HG03469 (cell line): ENCODE measurements around the gene PRPF40B.
"Not testable (repeated sequence)": the region's sequence is repeated elsewhere in the genome, so short reads cannot be mapped to it uniquely, and the experiment has no call there.

Source experiments
- ATAC-seq: cut with Tn5 transposase; IDR thresholded peaks from one replicate; pipeline ENCODE4 v1.9.1; 2021; ENCODE audit warnings: mild to moderate bottlenecking, moderate library complexity, moderate number of reproducible peaks; ENCODE audit not compliant: unreplicated experiment

Gene PRPF40B

GRCh38 chr12:49623142-49623904 is at the start of gene PRPF40B:
Gene PRPF40B (plus strand): TSS chr12:49623561. CDS start chr12:49623591, 30 bp downstream.
- peak; percentile 49 for ATAC-seq

GRCh38 chr12:49577589-49578315 is 45.6 kb upstream of the PRPF40B start:
- no peak for ATAC-seq

DNA sequence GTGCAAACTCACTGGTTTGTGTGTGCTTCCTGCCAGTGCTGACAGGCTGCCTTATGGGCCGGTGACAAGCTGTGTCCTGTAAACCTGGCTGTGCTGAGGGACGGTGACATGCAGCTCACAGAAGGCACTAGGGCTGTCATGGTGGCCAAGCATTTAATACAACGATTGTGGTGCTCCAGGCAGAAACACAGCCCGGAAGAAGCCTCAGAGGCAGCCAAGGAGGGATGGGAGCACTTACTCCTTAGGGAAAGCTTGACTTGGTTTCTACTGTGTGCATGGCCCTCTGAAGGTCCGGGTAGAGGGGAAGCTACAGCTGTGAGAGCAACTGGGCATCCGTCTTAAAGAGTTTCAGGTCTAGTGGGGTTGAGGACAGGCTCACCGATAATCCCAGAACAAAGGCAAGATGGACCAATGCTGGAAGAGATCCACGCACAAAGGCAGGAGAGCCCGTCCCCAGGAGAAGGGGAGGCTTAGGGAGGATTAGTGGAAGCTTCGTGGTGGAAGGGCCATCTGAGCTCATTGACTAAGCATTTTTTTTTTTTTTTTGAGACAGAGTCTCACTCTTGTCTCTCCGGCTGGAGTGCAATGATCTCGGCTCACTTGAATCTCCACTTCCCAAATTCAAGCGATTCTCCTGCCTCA is 44.8 kb upstream of the PRPF40B start:
- no peak for ATAC-seq

- no peak for ATAC-seq
These were observed 42.5 kb upstream of the PRPF40B start for GRCh38 chr12:49580572-49581535.

DNA sequence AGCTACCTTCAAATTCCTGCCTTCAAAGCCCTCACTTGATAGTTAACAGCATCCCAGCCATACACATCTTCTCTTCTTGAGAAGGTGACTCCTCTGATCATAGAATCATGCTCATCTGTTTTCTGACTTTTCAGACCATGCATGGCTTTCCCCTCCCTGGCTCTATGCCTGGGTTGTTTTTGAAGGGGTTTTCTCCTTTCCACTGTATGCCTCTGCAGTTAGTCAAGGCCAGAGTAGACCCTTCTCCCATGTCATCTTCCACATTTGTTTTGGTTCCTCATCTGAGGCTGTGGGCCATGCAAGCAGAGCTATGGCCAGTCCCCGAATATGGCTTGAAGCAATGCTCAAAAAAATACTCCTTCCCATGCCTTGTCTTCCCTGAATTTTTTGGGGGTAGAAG is 41.2 kb upstream of the PRPF40B start:
- ATAC-seq, result no peak

DNA sequence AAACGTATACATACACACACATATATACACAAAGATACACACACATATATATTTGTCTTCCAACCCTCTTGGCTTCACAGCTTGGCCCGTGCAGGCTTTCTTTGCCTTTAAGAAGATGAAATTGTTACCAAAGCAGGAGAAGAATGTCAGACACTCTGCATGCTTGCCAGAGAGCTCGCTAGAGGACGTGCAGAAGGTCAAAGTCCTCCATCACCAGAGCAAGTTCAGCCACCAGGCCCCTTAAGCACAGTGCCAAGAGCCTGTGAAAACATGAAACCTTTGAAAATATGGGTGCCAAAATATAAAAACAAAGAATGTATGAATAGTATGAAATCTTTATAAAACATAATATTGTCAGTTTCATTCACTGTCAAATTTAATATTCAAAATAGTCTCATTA is 40.5 kb upstream of the PRPF40B start:
- ATAC-seq, result no peak

GRCh38 chr12:49583366-49584094 is 39.8 kb upstream of the PRPF40B start:
- ATAC-seq, result no peak

DNA sequence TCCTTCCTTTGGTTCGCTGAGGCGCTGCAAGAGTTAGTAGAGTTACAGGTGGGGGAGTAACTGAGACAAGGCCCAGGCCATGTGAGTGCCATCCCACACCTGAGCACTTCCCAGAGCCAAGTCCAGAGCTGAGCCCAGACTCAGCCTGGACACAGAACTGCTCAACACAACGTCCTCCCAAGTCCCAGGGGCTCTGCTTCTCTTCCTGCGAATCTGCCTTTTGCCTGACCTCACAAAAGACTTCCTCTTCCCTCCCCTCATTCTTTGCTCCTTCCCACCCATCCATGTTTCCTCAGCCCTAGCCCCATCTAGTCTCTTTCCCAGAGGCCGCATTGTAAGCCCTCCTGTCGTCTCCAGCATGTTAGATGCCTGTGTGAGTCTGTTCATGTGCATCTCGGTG is 38.8 kb upstream of the PRPF40B start:
- no peak for ATAC-seq

GRCh38 chr12:49585477-49586459 is 37.6 kb upstream of the PRPF40B start:
- no peak for ATAC-seq

DNA sequence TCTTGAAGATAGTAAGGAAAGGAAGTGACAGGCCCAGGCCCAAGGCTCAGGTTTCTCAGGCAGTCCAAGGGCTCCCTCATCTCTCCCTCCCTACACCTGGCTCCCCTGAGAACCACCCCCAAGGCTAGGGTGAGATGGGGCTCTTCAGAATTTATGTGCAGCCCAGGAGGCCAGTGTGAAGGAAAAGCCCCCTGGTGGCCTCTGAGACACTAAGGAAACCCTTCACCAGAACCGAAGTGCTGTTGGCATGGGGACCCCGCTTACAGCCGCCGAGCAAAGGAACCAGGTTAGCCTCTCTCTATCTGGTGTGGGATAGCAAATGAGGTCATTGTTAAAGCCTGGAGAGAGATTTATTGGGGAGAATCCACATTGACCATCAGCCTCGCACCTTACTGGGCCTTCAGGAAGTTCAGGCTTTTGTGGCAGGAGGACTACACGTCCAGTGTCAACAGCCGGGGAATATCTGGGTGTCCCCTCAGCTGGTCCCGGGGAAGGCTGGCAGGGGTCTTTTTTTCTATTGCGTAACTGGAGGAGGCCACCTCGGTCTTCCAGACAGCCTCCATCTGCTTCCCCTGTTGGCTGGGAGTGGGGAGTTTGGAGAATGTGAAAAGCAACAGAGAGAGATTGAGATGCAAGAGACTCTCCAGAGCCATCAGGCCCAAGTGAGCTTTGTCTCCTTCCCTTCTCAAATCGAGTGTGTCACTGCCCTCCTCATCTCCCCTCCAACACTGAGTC is 36.0 kb upstream of the PRPF40B start:
- no peak for ATAC-seq

- ATAC-seq, result no peak
These were observed 35.1 kb upstream of the PRPF40B start for GRCh38 chr12:49588281-49588680.

DNA sequence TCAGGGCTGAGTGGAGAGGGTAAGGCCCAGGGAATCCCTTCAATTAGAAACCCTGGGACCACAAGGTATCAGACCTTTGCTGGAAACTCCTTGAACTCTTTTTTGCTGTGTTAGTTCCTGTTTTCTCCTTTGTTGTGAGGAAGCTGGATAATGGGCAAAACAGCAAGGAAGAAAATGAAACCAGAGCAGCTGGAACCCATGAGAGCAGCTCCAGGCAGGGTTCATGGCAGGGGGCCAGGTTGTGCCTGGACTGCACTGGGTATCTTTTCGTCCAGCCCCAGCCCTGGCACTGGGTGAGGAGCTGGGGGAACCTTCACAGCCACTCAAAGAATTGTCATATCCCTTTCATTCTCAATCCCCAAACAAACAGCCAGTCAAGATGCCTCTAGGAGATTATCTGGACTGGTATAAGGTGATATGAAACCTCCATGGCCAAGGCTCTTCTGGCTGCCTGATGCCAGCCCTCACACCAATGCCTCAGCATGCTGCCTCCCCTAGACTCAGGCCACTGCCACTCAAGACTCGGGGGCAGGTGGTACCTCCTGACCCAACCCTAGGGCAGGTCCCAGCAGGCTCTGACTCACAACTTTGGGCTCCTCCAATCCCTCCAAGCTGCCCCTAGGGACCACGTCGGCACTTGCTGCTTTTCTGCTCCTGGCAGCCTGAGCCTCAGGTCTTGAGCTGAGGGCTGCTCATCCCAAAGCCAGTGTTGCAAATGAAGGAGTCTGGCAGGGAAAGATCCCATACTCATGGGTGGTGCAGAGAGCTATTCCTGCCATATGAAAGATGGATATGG is 34.4 kb upstream of the PRPF40B start:
- ATAC-seq, result no peak

DNA sequence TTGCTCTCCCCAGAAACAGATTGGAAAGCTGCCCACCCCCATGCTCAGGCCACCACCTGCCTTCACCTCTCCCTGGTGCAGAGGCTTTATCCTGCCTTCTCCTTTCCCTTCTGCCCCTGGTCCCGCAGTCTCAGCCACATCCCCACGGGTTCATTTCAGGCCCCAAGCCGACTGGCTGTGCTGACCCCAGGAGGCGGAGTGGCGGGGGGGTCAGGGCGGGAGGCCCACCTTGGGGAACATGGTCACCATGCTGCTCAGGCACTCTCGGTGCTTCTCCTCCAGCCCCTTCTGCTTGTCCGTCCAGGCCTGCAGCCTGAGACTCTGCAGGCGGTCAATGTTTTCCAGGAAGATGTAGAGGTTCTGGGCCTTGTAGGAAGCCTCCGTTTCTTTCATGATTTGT is 24.8 kb upstream of the PRPF40B start:
- no peak for ATAC-seq

- no peak for ATAC-seq
These were observed 23.4 kb upstream of the PRPF40B start for GRCh38 chr12:49599961-49600360.

GRCh38 chr12:49603721-49604120 is 19.6 kb upstream of the PRPF40B start:
- no peak for ATAC-seq

DNA sequence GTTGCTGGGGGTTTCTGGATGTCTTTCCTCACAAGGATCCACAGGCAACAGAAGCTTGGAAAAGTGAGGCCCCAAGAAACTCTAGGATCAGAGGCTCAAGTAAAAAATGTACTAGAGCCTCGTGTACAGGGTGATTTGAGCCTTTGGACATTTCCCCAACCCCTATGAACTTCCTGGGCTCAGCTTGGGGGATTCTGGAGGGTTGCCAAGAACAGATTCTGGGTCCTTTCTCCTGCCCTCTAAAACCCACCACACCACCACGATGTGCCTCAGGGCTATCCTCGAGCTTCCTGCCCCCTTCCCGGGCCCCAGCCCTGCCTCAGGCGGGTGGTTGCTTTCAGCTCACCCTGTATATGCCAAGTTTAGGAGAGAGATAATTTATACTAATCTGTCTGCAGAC is 18.5 kb upstream of the PRPF40B start:
- ATAC-seq, result no peak

DNA sequence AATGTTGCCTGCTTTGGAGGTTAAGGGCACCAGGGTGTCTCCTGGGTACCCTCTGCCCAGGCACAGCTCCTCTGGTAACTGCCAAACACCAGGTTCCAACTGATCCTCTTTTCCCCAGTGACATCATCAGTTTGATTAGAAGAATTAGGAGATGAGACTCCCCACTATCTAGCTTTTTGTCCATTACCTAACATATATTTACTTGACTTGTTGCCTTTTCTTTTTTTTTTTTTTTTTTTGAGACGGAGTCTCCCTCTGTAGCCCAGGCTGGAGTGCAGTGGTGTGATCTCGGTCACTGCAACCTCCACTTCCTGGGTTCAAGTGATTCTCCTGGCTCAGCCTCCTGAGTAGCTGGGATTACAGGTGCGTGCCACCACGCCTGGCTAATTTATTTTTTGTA is 17.8 kb upstream of the PRPF40B start, which contains the start of gene FAM186B:
Gene FAM186B, minus strand, starts transcription at position 101 of the 400 bp plus-strand sequence. CDS start 162 bp downstream, outside the sequence.
- not testable (repeated sequence) for ATAC-seq
